NCI-H187 treated with DMSO at 0.1 percent for 48 hours (cell line): ENCODE results near the gene SCART1.
"Not testable (repeated sequence)": the region's sequence is repeated elsewhere in the genome, so short reads cannot be mapped to it uniquely, and the experiment has no call there.

Source experiments
- DNase-seq: peaks from one replicate; lab custom pipeline; 2025; lab: John Stamatoyannopoulos, UW

The SCART1 gene

GRCh38 chr10:133453516-133454203 lies at the start of gene SCART1:
Gene SCART1, plus strand, starts transcription at chr10:133453945. Its CDS starts 53 bp downstream, at chr10:133453998.
- no peak for DNase-seq

GRCh38 chr10:133405272-133405671 lies 48.5 kb upstream of the SCART1 start:
- no peak for DNase-seq

GRCh38 chr10:133405844-133406527 lies 47.8 kb upstream of the SCART1 start:
- no peak for DNase-seq

- no peak for DNase-seq
These were observed 42.0 kb upstream of the SCART1 start for GRCh38 chr10:133411523-133412380.

GRCh38 chr10:133412381-133412711 lies 41.4 kb upstream of the SCART1 start:
- no peak for DNase-seq

GRCh38 chr10:133414401-133414800 lies 39.3 kb upstream of the SCART1 start:
- DNase-seq, result not testable (repeated sequence)

GRCh38 chr10:133415752-133416151 lies 38.0 kb upstream of the SCART1 start:
- DNase-seq, result no peak

GRCh38 chr10:133418289-133418993 lies 35.3 kb upstream of the SCART1 start:
- no peak for DNase-seq

- no peak for DNase-seq
These were observed 34.4 kb upstream of the SCART1 start for GRCh38 chr10:133419211-133419950.

GRCh38 chr10:133420028-133420427 lies 33.7 kb upstream of the SCART1 start:
- no peak for DNase-seq

- DNase-seq, result no peak
These were observed 33.2 kb upstream of the SCART1 start for GRCh38 chr10:133420579-133420978.

GRCh38 chr10:133421336-133422222 lies 32.2 kb upstream of the SCART1 start:
- DNase-seq, result no peak

- DNase-seq, result no peak
These were observed 31.4 kb upstream of the SCART1 start for GRCh38 chr10:133422223-133422806.

GRCh38 chr10:133422807-133423771 lies 30.7 kb upstream of the SCART1 start:
- DNase-seq, result no peak

- DNase-seq, result not testable (repeated sequence)
These were observed 29.6 kb upstream of the SCART1 start for GRCh38 chr10:133424102-133424501.

- DNase-seq, result not testable (repeated sequence)
These were observed 29.1 kb upstream of the SCART1 start, which contains the start of gene SPRN for GRCh38 chr10:133424601-133425000. Gene SPRN, minus strand, starts transcription at chr10:133424625. Its CDS starts 944 bp downstream, at chr10:133423681.

- DNase-seq, result not testable (repeated sequence)
These were observed 24.2 kb upstream of the SCART1 start for GRCh38 chr10:133429571-133429970.

GRCh38 chr10:133431888-133432613 lies 21.7 kb upstream of the SCART1 start:
- DNase-seq, result not testable (repeated sequence)
